ENCODE measurements around the gene RNF208.

RNF208 gene

DNA sequence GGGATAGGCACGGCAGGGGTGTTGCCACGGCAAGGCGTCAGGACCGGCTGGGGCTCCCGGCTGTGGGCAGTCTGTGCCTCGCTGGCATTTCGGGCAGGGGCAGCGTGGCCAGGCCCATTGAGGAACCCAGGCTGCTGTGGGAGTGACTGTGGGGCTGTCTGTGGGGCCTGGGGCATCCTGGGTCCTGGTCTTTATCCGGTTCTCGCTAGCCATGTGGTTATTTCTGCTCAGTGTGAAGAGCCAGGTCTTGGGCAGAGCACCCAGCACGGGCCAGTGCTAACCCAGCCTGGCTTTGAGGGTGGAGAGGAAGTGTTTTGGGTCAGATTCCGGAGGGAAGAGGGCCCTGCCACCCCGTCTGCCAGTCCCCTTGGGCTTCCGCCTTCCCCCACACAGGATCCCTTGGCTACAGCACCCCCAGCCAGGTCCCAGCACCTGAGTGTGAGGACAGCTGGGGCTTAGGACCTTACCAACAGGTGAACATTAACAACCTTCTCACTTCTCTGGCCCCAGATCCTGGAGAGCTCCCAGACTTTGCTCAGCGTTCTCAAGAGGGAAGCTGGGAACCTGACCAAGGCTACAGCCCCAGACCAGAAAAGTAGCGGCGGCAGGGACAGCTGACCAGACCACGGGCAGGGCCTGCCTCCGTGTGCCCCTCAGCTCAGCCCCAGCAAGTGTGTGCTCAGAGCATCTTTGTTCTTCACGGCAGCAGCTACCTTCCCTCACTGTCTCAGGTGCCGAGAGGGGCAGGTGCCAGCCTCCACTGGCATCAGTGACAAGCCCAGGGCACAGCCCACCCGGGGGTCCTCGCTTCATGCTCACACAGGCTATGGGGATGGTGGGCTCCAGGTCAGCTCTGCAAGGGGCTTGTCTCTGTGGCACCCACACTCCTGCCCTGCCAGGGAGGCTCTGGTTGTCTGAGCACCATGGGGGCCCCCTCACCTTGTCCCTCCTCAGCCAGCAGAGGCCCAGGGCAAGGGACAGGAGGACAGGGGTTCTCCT, 32.4 kb downstream of the RNF208 start:
- DNase-seq = no peak

DNA sequence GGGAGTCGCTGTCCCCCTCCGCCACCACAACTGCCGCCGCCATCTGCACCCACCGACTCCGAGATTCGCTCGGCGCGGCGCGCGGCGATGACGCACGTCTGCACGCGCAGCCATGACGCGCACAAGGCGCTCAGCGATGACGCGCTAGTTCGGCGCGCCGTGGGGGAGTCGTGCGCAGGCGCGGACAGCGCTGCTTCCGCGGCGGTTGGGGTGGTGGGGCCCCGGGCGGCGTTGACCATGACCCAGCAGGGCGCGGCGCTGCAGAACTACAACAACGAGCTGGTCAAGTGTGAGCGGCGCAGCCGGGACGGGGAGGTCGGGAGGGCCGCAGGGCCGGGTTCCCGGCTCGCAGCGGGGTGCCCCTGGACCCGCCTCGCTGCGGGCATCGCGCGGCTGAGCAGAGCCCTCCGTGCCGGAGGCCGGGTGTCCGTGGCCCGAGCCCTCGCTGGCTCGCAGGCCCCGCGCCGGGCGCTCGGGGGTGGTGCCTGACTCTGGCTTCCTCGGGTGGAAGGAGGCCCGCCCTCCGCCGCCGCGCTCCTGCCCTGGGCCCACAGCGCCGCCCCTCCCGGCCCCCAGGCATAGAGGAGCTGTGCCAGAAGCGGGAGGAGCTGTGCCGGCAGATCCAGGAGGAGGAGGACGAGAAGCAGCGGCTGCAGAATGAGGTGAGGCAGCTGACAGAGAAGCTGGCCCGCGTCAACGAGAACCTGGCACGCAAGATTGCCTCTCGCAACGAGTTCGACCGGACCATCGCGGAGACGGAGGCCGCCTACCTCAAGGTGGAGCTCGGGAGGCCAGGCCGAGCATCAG, 33.3 kb downstream of the RNF208 start, which contains the start of the genes ANAPC2 and SSNA1:
Gene ANAPC2 (minus strand): TSS at position 71 of the 807 bp plus-strand sequence. CDS start 28 bp downstream, at position 43.
Gene SSNA1 (plus strand): TSS at position 187 of the 807 bp plus-strand sequence. CDS start 51 bp downstream, at position 238.
- DNase-seq = peak; percentile 91

DNA sequence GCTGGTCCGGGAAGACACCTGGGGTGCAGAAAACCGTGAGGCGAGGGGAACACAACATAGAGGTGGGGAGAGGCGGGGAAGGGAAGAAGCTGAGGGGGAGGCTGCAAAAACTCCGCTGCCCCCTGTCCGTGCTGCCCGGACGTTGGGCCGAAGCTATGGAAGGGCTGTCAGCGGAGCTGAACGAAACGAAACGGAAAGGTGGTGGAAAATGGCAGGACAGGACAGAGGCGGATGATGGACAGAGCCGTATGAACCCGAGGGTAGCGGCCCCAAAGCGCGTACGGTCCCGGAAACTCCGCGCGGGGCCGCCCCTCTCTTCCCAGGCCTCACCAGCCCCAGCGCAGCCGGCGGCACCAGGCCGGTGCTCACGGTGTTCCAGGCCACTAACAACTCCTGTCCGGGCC, 34.0 kb downstream of the RNF208 start:
- DNase-seq = no peak

DNA sequence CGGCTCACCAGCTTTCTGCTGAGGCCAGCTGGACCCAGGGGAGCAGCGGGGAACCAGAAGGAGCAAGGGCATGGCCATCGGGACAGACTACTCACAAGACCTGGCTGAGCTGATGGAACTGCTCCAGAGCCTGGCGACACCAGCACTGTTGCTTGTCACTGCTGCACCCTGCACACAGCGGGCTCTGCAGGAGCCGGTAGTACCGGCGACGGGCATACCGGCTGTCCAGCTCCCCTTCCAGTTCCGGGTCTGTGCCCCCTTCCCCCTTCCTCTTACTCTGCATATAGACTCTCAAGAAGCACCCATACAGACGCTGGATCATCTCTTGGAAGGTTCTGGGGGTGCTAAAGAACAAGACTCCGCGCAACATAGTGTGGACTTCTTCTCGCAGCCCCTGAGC, 34.7 kb downstream of the RNF208 start:
- DNase-seq = no peak

DNA sequence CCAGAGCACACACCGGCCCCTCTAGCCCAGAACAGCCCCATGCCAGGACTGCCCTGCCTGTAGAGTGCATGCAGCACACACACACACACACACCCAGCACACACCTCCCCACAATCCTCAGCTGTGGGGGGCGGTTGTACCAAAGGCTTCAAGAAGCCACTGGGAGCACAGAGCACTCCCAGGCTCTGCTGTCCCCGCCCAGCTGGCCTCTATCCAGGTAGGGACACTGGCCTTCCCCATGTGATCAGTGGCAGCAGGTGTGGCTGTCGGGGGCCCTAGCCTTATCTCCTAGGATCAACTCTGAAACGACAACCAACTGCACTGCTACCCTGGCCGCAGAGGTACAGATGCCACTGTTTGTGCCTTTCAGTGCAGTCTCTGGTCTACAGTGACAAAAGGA, 35.7 kb downstream of the RNF208 start:
- DNase-seq = no peak

DNA sequence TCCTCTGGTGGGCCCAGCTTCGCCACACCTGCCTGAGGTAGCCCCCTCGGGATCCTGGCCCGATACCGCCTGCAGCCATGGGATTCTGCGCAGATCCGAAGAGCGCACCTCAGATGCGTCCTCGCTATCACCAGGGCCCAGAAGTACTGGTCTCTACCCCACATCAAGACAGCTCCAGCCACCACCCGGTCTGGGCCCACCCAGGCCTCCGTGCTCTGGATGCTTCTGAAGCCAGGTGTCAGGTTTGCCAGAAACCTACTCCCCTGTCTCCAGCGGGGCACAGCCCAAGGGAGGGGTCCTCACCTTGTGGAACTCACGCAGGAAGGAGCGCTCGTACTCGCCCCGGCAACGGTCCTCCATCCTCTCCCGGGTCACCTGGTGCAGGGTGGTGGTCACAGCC, 36.1 kb downstream of the RNF208 start:
- DNase-seq = no peak

DNA sequence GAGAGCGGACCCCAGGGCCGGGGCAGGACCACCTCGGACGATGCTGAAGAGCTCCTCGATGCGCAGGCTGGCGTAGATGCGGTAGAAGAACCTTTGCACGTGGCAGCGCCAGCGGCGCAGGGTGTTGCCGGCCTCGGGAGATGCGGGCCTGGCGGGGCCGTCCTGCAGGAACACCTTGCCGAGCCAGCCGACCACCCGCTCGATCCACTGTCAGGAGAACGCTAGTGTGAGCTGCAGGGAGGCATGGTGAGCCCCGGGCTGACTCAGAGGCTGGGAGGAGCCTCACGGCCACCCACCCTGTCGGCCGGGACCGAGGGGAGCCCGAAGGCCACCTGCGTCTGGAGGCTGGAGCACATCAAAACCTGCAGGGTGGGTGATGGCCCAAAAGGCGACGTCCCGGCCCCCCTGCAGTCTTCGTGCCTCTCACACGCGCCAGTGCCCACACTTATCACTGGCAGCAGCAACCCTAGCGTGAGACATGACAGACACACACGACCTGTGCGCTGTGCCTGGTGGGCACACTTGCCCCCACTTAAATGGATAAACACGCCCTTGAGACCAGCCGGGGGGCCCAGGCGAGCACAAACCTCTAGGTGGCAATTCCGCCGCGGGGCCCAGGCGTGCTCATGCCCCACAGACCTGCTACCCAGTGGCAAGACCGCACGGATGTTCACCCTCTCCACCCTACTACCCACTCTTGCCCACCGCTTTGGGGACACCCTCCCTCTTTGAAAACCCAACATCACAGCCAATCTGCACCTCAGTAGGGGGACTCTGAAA, 37.0 kb downstream of the RNF208 start:
- no peak for DNase-seq

DNA sequence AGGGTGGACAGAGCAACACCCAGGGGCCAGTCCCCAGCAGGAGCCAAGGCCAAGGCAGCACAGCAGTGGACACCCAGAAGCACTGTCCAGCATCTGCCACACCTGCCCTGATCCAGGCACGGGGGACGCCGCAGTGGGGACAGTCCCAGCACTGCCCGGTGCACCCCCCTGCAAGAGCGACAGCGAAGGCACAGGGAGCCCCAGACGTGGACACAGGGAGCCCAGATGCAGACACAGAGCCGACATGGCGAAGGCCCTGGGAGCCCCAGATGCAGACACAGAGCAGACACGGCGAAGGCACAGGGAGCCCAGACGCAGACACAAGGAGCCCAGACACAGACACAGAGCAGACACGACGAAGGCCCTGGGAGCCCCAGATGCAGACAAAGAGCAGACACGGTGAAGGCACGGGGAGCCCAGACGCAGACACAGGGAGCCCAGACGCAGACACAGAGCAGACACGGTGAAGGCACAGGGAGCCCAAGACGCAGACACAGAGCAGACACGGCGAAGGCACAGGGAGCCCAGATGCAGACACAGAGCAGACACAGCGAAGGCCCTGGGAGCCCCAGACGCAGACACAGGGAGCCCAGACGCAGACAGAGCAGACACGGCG, 38.0 kb downstream of the RNF208 start:
- DNase-seq = no peak

DNA sequence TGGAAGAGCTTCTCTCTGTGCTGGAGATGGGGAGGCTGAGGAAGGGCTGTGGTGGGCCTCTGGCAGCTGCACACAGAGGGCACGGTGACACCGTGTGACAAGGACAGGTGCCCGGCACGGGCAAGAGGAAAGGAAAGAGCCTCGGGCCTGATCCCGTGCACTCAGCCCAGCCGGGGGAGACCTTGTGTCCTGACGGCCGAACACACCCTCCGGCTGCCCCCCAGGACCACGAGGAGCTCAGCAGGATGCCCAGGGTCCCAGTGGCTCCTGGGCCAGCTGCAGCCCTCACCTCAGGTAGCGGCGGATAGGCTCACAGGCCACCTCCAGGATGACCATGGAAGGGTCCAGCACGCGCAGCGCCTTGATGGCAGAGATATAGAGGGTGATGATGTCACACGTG, 39.2 kb downstream of the RNF208 start:
- no peak for DNase-seq

DNA sequence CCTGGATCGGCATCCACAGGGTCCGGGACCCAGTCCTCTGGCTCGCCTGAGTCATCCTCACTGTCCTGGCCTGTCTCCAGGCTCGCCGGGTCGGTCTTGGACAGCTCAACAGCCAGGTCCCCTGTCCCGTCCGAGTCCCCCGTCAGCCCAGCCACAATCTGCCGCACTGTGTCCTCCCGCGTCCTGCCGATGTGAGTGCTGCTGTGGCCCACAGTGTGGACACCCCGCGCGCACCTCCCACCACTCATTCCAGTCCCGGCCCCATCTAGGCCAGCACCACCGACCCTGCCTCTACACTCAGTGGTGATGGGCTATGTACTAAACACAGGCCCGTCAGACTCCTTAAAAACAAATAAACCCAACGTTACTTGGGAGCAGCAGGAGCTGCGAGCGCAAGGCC, 40.4 kb downstream of the RNF208 start:
- DNase-seq = no peak

DNA sequence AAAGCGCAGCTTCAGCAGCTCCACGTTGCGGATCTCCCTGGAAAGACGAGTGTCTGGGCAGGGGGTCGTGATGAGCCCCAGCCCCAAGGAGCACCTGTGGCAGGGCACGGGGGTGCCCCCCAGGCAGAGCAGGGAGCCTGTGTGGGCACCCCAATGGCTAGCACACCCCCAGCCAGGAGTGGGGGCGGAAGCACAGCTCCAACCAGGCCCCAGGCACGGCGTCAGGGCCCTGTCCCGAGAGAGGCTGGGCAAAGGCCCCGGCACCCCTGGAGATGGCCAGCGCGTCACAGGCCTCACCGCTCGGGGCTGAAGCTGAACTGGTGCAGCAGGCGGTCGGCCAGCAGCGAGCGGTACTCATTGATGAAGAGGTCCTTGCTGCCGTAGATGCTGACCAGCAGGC, 41.5 kb downstream of the RNF208 start:
- no peak for DNase-seq

DNA sequence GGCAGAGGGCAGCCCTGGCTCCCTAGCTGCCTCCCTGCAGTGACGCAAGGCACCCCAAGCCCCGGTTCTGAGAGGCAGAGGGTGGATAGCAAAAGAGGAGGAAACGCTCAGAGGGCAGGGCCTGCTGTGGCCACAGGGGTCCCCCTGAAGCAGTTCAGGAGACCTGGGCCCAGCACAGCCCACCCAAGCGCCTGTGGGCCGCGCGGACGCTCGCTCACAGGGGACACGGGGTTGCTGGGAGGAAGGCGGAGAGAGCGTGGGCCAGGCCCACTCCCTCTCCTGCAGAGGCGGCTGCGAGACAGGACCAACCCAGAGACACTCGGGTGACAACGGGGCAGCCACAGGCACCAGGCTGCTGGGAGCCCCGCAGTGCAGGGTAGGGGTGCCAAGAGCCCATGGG, 42.3 kb downstream of the RNF208 start:
- DNase-seq = no peak

DNA sequence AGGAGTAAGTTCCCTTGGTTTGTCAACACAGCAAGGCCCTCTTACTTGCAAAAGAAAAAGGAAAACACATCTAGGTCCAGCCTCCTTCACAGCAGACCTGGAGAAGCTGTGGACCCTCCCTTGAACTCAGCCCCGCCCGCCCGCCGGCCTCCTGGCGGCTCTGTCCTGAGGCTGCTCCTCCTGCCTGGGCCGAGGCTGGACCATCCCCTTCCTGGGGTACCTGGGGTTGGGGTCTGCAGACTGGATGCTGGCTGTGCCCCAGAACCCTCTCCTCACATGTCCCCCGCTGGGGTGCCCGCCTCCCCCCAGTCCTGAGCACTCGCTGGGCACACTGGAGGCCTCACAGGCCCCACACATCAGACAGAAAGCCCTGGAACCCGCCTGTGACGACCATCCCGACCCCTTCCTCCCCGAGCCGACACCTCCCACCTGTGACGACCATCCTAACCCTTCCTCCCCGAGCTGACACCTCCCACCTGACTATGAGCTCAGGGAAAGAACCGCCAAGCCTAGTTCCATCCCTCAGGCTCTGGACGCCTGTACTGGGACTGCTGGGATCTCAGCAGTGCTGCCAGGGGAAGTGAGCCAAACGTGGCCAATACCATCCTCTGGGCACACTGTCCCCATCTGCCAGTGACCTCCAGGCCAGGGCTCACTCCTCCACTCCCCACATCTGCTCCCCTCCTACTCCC, 43.0 kb downstream of the RNF208 start:
- no peak for DNase-seq

DNA sequence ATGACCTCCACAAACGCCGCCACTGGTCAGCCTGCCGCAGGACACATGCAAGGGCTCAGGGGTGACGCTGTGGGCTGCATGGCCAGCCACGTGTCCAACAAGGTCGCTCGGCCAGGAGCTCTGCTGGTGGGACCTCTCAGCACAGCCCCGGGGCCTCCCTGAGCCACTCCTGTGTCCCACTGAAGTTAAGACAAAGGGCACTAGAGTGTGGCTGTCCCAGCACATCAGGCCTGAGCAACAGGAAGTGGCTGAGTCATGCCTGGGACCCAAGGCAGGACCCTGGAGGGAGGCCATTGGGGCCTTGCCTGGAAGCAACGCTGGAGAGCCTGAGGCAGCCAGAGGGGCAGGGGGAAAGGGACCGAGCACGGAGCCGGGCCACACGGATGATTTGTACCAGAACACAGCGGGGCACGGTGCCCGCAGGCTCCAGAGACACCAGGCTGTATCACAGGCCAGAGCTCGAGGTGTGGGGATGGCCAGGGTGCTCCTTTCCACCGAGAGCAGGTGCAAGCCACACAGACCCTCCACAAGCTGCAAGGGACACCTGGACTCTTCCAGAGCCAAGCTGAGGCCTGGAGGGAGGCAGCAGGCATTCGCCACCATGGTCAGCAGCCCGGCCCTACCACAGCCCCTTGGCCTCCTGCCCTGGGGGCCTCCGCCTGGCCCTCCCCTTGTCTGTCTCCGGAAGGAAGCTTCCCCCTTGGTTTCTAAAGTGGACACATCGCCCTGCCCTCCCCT, 43.7 kb downstream of the RNF208 start:
- peak; percentile 42 for DNase-seq

DNA sequence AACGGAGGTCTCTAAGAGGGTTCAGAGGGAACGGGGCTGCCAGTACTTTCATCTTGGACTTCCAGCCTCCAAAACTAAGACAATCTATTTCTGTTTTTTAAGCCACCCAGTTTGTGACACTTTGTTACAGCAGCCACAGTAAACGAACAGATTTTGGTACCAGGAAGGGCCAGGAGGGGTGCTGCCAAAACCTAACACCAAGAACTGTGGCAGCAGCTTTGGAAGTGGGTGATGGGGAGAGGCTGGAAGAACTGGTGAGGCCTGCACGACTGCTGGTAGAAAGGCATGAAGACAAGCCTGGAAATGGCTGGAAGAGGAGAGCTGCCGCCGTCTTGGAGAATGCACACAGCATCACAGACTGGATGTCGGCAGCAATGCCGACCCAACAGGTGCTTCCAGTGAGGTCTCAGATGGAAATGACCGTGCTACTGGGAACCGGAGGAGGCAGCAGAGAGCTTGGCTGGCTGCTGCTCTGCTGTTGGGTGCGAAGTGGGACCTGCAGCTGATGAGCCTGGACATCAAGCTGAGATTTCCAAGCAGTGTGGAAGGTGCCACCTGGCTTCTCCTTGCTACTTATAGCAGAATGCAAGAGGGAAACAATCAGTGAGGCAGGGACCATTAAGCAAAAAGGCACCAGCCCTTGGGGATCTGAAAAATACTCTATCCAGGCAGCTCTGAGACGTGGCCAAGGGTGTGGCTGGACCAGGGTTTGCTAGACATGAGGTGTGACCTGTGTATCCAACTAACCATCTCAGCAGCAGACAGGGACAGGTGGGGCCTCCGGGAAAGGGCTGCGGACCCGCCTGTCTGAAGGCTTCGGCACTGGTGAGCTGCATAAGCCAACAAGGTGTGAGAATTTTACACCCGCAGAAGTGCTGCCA, 45.5 kb downstream of the RNF208 start:
- no peak for DNase-seq

DNA sequence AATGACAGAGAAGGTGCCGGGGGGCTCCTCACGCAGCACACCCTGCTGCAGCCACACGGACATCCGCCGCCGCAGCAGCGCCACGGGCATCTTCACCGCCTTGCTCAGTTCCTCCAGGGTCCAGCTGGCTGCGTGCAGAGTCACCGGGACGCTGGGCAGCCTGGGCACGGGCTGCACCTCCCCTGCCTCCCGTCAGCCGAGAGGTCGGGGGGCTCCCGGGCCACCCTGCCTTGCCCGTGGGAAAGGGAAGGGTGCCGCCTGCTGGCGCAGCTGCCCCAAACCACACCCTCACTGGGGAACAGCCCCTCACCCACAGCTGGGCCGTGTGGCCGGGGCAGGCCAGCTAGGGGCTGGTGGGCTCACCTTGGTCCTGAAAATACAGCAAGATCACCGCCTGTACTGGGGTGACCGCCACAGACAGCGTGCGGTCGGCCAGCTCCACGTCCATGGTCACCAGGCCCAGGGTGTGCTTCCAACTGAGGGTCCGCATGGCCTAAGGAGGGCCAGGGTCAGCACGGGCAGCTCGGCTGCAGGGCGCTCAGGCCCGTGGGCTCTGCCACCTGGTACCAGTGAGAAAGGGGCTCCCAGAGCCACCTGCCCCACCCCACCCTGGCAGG, 46.6 kb downstream of the RNF208 start:
- DNase-seq = no peak

DNA sequence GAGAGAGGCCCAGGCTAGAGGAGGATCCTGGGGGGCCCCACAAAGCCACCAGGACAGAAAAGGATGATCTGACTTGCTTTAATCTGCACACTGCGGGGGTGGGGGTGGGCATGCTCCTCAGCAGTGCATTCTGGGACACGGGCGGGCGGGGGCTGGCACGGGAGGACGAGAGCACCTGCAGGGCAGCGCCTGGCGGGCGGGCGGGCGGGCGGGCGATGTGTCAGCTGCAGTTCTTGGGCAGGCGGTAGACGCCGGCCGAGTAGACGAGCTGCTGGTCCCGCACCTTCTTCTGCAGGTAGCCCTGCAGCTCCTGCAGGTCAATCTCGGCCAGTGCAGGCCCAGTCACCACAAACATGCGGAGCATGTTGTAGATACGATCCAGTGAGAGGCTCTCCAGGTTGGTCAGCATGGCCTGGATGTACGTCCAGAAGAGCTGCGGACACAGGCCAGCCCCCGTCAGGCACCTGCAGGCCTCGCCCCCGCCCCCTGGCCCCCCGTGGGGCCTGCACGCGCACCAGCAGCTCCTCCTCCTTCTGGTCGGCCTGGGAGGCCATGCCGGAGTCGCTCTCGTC, 47.2 kb downstream of the RNF208 start:
- DNase-seq = no peak

DNA sequence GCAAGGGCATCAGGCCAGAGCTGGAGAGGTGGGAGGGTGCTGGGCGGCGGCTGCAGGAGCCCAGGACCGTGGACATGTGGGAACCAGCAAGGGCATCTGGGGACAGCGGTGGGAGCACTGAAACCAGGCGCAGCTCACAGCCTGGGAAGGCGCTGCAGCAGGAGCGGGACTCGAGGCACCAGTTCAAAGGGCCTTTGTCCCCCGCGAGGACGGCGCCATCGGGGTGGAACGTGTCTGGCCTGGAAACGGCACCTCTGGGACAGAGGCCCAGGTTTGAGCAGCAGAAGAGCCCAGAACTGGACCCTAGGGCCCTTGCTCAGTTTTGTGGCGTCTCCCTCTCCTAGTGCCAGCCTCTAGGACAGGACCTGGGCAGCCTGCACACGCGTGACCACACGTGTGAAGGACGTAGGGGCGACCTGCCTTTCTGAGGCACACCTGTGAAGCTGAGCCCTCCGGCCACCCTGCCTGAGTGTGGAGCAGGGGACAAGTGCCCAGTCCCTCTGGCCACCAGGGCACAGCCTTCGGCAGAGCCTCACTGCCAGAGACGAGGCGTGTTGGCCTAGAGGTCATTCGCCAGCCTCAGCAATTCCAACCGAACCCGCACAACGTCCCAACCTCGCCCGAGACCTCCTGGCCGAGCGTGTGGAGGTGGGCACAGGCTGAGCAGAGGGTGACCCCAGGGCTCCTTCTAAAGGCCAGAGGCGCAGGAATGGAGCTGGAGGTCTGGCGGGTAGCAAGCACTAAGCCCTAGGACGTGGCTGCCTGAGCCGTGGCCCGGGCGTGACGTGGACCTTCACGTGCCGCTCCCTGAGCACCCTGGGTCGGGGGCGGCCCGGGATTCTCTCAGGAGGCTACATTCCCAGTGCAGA, 48.0 kb downstream of the RNF208 start:
- no peak for DNase-seq
